Adrenal gland (tissue), 5 donors: ENCODE data around the gene ZBTB4.

Experiments used
- POLR2A ChIP-seq, 2 donors: fragments of 450-650 bp; IDR thresholded peaks; one replicate each; pipeline ENCODE4 v1.6.1; 2017; ENCODE audit warnings: antibody characterized with exemption in 2 of 2, mild to moderate bottlenecking in 2 of 2, moderate library complexity in 1 of 2
- TF ChIP-seq, protein P1 (sequence below), 6 experiments: fragments of 450-650 bp in 4 of 6; fragments of 200-600 bp in 2 of 6; sonication (generic) in 1 of 6; IDR thresholded peaks; 1 replicate in 5 of 6; 2 replicates in 1 of 6; pipeline versions ENCODE4 v1.5.1 to v1.8.0; 2016 to 2021; ENCODE audit warnings: antibody characterized with exemption in 6 of 6, mild to moderate bottlenecking in 2 of 6, moderate library complexity in 1 of 6
- donor health status: DM: no; HTN: no; CAD: no.

GRCh38 chr17:7512105-7512504, 32.7 kb upstream of the ZBTB4 start:
- TF ChIP-seq, protein P1, sequence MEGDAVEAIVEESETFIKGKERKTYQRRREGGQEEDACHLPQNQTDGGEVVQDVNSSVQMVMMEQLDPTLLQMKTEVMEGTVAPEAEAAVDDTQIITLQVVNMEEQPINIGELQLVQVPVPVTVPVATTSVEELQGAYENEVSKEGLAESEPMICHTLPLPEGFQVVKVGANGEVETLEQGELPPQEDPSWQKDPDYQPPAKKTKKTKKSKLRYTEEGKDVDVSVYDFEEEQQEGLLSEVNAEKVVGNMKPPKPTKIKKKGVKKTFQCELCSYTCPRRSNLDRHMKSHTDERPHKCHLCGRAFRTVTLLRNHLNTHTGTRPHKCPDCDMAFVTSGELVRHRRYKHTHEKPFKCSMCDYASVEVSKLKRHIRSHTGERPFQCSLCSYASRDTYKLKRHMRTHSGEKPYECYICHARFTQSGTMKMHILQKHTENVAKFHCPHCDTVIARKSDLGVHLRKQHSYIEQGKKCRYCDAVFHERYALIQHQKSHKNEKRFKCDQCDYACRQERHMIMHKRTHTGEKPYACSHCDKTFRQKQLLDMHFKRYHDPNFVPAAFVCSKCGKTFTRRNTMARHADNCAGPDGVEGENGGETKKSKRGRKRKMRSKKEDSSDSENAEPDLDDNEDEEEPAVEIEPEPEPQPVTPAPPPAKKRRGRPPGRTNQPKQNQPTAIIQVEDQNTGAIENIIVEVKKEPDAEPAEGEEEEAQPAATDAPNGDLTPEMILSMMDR (IDR thresholded peaks at IDR 0.05): no peak
- no peak for TF ChIP-seq POLR2A (IDR thresholded peaks at IDR 0.05)
